Transverse colon (tissue), 4 donors: ENCODE data around the gene PCSK5.

Experiments used
- POLR2A ChIP-seq: fragments of 450-650 bp; IDR thresholded peaks from one replicate; pipeline ENCODE4 v1.6.1; 2016; ENCODE audit warnings: antibody characterized with exemption, mild to moderate bottlenecking, moderate library complexity
- POLR2AphosphoS5 ChIP-seq, 3 donors: sonication (generic); formaldehyde crosslinking; IDR thresholded peaks; one replicate each; pipeline ENCODE4 v1.6.1; 2016; ENCODE audit warnings: antibody characterized with exemption in 3 of 3
- TF ChIP-seq, protein P1 (sequence below), 5 experiments: fragments of 200-600 bp in 3 of 5; fragments of 450-650 bp in 2 of 5; sonication (generic) in 3 of 5; IDR thresholded peaks; 1 replicate in 2 of 5; 2 replicates in 3 of 5; pipeline ENCODE4 v1.5.1; 2016 to 2017; ENCODE audit warnings: antibody characterized with exemption in 5 of 5, inconsistent platforms in 3 of 5, mild to moderate bottlenecking in 2 of 5, moderate library complexity in 1 of 5

DNA sequence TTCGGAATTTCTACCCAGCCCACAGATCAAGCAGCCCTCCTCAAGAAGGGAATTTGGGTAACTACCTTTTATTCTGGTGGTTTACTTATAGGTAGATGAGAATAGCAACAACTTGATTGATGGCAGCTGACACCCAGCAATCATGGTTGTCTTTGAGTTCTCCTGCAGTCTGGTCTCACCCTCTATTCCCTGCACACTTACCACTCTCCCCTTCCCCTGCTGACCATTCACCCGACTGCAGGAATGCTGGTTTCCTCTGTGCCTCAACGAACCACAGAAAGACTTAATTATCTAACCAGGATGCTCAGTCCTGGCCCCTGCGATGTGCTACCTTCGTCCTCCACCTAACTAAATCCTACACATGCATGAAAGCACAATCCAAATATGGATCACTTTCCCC lies 260.8 kb downstream of the PCSK5 start:
- TF ChIP-seq, protein P1, sequence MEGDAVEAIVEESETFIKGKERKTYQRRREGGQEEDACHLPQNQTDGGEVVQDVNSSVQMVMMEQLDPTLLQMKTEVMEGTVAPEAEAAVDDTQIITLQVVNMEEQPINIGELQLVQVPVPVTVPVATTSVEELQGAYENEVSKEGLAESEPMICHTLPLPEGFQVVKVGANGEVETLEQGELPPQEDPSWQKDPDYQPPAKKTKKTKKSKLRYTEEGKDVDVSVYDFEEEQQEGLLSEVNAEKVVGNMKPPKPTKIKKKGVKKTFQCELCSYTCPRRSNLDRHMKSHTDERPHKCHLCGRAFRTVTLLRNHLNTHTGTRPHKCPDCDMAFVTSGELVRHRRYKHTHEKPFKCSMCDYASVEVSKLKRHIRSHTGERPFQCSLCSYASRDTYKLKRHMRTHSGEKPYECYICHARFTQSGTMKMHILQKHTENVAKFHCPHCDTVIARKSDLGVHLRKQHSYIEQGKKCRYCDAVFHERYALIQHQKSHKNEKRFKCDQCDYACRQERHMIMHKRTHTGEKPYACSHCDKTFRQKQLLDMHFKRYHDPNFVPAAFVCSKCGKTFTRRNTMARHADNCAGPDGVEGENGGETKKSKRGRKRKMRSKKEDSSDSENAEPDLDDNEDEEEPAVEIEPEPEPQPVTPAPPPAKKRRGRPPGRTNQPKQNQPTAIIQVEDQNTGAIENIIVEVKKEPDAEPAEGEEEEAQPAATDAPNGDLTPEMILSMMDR (IDR thresholded peaks at IDR 0.05) = no peak
- TF ChIP-seq POLR2AphosphoS5 (IDR thresholded peaks at IDR 0.05) = no peak
- TF ChIP-seq POLR2A = no peak
